ENCODE measurements around the gene GMNN.
"Not testable (repeated sequence)": the region's sequence is repeated elsewhere in the genome, so short reads cannot be mapped to it uniquely, and the experiment has no call there.

GMNN gene

DNA sequence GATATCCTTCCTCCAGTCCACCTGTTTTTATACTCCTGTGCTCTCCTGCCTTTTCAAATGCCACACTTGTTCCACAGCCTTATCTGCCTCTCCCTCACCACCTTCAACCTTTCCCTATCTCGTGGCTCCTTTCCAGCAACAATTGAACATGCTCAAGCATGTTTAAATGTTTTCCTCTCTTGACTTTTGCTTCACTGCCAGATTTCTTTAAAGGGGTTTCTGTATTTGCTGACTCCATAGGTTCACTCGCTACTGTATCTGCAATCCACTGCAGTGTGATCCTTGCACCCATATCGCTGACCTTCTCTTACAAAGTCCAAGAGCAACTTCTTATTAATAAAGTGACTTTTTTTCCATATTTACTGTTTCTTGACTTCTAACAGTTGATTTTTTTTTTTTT, 11.2 kb upstream of the GMNN start:
- no peak for FAIRE-seq

DNA sequence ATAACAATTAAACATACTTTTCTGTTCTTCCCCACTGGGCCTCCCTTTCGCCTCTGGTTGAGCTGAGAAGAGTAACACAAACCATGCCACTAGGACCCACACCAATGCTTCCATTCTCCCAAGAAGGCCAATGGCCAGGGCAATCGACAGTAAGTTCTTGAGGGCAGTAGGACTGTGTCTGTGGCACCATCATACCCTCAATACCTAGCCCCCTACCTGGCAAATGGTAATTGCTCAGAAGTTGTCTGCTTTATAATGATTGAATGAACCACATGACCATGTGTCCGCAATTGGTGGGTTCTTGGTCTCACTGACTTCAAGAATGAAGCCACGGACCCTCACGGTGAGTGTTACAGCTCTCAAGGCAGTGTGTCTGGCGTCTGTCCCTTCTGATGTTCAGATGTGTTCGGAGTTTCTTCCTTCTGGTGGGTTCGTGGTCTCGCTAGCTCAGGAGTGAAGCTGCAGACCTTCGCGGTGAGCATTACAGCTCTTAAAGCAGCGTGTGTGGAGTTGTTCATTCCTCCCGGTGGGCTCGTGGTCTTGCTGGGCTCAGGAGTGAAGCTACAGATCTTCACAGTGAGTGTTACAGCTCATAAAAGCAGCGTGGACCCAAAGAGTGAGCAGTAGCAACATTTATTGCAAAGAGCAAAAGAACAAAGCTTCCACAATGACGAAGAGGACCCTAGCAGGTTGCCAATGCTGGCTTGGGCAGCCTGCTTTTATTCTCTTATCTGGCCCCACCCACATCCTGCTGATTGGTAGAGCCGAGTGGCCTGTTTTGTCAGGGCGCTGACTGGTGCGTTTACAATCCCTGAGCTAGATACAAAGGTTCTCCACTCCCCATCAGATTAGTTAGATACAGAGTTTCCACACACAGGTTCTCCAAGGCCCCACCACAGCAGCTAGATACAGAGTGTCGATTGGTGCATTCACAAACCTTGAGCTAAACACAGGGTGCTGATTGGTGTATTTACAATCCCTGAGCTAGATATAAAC, 9.6 kb upstream of the GMNN start:
- FAIRE-seq: not testable (repeated sequence)

DNA sequence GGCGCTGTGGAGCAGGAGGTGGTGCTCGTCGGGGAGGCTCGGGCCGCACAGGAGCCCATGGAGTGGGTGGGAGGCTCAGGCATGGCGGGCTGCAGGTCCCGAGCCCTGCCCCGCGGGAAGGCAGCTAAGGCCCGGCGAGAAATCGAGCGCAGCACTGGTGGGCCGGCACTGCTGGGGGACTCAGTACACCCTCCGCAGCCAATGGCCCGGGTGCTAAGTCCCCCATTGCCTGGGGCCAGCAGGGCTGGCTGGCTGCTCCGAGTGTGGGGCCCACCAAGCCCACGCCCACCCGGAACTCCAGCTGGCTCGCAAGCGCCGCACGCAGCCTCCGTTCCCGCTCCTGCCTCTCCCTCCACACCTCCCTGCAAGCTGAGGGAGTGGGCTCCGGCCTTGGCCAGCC, 8.8 kb upstream of the GMNN start:
- FAIRE-seq: not testable (repeated sequence)

DNA sequence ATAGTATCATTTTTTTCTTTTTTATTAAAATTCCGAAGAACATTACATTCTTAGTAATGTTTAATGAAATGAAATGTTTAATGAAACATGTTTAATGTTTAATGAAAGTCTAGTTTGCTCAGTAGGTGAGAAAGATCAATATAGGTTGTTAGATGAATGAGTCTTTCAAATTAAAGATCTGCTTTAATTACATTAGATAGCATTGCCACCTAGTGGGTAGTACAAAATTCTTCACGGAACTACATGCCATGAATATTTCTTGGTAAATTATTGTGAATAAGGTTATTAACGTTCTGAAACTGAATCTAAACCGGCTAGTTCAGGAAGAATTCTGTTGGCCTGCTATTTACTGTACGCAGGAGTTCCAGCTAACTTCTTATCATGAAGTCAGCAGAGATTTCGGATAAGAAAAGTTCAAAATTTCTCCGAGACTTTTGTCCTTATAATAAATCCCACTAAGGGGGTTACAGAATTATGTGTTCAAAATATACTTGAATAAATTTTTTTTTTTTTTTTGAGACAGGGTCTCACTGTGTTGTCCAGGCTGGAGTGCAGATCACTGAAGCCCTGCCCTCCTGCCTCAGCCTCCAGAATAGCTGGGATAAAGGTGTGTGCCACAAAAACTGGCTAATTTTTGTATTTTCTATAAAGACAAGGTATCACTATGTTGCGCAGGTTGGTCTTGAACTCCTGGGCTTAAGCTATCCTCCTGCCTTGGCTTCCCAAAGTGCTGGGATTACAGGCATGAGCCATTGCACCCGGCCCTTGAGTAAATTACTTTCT, 7.9 kb upstream of the GMNN start:
- peak; percentile 70 for FAIRE-seq

DNA sequence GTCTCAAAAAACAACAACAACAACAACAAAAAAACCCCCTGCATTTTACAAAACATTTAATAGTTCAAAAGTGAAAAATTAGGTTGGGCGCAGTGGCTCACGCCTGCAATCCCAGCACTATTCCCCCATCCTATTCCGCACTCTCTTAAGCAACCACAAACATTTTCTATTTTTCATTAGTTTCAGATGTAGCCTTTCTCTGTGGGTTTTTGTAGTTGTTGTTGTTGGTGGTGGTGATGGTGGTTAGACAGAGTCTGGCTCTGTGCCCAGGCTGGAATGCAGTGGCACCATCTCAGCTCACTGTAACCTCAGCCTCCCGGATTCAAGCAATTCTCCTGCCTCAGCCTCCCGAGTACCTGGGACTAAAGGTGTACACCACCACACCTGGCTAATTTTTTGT, 6.4 kb upstream of the GMNN start:
- no peak for FAIRE-seq

DNA sequence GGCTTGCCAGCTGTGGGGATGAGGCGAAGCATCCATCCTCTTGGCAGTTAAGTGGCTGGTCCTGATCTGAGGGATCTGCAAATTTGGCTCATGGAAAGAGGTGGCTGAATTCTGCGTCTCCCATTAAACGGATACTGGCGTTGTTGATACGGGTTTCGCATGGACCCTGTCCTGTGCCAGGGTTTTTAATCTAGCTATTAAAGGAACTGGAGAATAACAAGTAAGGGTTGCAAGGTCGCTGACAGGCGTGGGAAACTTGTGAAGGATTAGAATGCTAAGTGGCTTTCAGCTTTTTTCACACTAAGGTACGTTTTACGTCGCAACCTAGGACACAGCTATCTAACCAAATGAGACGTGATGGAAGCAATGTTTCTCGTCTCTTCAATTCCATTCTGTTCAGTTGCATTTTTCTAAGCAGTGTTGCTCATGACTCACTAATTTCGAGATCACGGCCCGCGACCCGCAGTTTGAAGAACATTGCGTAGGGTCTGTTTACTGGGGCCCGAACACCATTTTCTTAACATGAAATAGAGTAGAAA, 852 bp downstream of the GMNN start:
- FAIRE-seq: no peak

DNA sequence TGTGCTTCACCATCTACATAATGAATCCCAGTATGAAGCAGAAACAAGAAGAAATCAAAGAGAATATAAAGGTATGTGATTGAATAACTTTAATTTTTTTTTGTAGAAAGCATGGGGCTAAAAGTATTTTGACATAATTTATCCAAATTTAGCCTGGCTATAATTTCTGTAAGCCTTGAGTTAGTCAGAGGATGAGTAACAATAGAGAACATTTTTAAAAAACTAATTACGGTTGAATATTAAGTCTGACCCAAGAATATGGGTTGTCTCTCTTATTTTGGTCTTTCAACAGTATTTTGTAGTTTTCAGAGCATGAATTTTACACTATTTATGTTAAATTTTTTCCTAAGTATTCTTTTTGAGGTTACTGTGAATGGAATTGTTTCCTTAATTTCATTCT, 2.5 kb downstream of the GMNN start:
- no peak for FAIRE-seq

DNA sequence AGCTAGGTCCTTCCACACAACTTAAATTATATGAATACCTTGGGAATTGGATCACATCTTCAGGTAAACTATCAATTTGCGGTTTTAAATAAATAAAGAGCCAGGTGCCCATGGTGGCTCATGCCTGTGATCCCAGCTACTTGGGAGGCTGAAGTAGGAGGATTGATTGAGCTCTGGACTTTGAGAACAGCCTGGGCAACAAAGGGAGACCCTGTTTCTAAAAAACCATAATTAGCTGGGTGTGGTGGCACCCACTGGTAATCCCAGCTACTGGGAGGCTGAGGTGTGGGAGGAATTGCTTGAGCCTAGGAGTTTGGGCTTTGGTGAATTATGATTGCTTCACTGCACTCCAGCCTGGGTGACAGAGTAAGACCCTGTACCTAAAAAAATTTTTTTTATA, 3.4 kb downstream of the GMNN start:
- FAIRE-seq: no peak

DNA sequence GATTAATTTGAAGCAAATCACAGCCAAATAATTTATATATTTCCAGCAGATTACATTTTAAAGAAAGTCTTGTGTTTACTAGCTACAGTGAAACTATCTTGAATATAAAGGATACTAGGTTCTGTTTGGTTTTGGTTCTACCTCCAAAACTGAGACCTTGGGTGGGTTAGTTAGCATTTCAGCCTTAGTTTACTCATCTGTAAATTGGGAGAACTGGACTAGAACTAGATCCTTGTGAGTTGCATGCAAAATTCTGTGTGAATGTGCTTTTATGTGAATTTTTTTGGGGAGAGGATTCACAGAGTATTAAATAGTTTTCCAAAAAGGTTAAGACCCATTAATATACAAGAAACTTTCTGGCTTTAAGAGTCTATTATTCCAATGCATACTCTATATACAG, 4.1 kb downstream of the GMNN start:
- no peak for FAIRE-seq

DNA sequence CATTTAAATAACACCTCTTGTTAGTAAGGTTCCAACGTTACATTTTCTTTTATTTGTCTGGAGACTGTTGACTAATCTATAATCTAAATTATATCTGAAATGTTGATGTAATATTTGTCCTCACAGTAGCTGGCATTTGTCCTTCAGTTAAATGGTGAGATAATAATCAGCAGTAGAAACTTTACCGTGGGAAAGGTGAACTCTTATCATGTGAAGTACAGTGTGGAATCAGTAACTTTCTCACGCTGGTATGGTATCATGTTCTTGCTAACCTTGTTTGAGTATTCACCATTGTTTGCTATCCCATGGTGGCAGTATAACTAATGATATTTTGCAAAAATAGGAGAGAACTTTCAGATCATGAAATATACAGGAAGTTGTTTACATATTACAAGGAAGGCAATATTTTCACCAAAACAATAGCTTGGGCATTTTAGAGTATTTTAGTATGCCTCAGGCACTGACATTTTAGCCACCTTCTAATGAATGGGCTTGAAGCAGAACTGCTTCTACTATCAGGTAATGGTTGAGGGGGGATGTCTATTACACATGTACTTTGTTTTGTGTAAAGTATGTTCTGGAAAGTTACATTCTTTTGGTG, 4.8 kb downstream of the GMNN start:
- FAIRE-seq: no peak

DNA sequence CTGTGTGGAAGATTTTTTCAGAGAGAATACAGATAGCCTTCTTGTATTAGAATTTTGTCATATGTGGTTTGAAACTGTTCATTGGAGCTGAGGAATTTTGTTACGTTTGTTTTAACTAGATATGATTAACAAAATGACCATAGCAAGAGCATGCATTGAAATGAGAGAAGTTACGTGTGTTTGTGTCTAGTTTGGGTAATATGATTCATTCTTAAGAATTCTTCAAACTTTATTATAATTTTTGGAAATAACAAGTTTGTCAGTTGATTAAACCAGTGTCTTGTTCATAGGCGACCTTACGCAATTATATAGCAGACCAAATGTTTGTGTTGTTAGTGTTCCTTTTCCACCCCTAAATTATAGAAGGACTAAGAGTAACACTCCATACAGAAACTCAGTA, 5.5 kb downstream of the GMNN start:
- no peak for FAIRE-seq

DNA sequence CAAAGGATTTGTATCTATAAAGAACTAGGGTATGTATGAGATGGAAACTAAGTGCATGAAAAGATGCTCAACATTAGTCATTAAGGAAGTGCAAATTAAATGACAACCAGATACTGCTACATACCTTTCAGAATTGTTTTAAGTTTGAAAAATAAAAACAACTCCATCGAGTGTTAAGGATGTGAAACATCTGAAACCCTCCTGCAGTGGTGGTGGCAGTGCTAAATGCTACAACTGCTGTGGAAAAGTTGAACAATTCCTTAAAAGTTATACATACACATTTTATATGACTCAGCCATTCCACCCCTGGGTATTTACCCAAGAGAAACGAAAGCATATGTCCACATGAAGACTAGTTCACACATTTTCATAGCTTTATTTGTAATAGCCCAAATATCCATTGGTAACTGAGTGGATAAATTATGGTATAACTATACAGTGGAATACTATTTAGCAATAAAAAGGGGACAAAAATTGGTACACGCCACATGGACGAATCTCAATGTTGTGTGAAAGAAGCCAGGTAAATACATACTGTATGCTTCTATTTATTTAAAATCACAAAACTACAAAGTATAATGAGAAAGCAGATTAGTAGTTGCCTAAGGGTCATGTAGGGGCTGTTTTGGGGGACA, 13.4 kb downstream of the GMNN start:
- FAIRE-seq: no peak

DNA sequence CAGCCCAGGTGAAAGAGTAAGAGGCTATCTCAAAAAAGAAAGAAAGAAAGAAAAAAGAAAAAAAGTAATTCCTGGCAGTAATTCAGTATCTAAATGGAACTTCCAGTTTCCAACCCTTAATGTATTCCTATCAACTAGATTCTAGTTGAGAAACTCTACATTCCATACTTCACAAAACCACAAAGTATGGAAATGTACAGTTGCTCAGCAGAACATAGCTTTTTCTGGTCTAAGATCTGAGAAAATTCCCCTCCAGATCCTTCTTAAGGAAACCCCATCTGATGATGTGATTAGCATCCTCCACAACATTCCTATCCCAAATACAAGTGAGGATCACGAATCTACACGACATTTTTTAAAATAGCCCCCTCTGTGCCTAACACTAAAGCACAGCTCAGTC, 20.4 kb downstream of the GMNN start:
- no peak for FAIRE-seq

DNA sequence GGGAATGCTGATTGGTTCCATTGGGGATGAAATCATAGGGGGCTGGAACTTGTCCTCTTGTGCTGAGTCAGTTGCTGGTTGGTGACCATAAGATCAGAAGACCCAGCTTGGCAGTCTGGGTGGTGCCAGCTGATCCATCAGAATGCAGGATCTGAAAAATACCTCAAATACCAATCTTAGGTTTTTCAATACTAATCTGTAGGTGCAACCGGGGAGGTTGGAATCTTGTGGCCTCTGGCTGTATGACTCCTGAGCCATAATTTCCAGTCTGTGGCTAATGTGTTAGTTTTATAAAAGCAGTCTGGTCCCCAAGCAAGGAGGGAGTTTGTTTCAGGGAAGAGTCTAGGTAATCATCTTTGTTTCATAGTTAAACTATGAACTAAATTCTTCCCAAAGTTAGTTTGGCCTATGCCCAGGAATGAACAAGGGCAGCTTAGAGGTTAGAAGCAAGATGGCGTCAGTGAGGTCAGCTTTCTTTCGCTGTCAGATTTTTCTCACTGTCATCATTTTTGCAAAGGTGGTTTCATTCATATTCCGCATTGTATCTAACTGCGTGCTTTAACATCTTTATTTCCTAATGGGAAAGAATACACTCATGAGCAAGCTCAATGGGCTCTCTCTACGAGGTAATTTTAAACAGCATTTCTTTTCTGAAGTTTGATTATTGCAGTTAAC, 22.0 kb downstream of the GMNN start:
- no peak for FAIRE-seq

DNA sequence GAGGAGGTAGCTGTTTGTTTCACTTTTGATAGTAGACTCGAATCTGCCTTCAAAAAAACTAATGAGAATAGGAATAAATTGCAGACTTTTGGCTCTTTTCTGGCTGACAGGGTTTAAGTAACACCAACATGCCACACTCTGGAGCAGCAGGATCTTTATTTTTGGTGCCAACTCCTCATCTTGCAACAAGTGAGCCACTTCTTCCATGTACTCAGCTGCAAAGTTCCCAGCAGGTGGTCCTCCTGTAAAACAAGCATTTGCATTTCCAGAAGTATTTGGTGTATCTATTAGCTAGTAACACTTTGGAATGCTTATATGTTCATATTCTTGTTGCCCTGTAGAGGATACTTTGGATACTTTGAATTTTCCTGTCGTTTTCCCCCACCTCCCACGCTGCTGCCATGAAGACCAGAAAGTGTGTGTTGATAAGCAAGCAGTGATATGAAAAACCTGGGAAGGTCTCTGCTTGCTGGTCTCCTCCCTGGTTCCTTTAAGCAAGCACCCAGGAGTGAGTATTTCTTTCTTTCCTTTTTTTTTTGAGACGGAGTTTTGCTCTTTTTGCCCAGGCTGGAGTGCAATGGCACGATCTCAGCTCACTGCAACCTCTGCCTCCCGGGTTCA, 23.0 kb downstream of the GMNN start:
- no peak for FAIRE-seq

DNA sequence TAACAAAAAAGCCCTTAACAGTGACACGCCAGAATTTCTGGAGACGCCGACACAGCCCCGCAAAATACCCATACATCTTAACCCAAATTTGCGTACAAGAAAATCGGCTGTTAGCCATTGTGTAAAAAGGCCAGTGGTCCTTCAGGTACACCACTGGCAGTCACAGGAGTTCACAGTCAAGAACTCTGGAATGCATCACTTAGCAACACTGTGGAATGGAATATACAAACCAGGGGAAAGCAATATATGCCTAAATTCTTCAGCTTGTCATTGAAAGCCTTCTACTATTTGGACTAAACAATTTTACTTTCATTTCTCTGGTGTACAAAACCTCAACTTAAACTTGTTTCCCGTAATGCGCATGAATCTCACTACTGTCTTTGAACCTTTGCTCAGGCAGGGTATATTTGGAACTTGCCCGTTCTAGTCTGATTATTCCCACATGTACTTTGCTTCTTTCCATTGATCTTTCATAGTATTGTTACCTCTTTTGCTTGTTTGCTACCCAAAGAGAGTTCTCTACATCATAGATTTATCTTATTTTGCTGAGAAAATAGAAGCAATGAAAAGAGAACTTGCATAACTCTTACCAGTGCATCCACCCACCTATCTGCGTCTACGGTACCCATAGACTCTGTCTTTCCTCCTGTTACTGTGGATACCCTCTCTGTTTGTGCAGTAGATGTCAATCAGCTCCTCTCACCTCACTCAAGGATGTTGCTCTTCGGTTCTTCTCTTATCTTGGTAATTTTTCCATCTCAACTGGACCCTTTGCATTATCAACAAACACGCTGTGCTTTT, 24.2 kb downstream of the GMNN start, which contains the start of gene ARMH2:
TSS of gene ARMH2 (minus strand) at position 178 of the 801 bp plus-strand sequence. CDS start at position 118, 60 bp downstream.
- FAIRE-seq: no peak

DNA sequence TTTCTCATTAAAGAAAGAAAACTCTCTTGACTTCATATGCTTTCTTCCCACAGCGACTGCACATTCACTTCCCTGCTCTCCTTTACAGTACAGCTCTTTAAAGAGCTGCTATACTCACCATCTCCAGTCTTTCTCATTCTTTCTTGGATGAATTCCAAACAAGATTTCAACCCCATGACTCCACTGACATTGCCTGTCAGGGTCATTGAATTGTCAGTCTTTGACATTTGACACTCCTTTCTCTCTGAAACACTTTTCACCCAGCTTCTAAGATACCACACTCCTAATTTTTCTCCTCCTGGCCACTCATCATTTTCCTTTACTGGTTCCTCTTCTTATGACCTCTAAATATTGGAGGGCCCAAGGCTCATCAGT, 24.8 kb downstream of the GMNN start:
- FAIRE-seq: no peak

DNA sequence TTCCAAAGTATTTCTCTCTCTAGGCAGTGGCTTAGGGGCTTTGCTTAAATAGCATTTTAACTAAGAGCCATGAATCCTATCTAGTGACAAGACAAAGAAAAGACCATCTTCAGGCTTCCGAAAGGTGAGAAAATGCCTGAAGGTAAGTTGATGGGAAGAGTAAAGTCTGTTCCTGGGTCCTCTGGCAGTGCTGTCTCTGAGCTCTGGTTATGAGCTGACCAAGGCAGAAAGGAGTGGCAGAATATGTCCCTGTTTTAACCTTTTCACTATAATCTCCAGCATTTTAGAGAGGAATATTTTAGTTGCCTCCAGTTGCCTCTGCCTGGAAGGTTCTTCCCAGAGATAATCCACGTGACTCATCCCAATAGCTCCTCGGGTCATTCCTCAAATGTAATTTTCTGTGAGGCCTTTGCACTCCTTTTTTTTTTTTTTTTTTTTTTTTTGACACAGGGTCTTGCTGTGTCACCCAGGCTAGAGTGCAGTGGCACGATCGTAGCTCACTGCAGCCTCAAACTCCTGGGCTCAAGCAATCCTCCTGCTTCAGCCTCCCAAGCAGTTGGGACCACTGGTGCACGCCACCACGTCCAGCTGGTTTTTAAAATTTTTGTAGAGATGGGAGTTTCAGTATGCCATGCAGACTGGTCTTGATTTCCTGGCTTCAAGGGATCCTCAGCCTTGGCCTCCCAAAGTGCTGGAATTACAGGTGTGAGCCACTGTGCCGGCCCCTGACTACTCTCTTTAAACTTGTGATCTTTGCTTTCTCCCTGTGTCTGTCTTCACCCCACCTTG, 27.7 kb downstream of the GMNN start:
- no peak for FAIRE-seq

DNA sequence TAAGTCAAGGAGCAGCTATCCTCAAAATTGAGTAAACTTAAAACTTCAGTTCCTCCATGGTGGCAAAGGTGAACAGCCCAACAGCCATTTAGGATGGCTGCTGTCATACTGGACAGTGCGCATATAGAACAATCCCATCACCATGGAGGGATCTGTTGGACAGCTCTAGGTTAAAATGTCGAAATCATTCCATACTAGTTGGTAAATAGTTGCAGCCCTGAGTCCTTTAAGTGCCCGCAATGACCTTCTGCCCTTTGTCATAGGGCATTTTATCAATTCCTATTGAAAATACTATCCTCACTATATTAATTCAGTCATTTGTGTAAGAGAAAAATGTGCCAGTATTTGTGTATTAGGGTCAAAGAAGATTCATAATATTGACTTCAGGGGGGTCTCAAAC, 32.8 kb downstream of the GMNN start:
- no peak for FAIRE-seq

DNA sequence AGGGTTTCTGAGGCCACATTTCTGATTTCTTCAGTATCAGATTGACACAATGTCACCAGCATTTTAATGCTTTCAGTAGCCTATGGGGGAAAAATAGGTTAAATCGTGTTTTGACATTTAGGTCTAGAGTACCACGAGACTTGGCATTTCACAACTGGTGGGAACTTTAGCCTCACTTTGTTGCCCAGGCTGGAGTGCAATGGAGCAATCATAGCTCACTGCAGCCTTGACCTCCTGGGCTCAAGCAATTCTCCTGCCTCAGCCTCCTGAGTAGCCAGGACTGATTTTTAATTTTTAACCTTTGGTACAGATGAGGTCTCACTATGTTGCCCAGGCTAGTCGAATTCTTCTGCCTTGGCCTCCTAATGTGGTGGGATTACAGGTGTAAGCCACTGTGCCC, 35.0 kb downstream of the GMNN start:
- FAIRE-seq: no peak

Data from G401.6 (cell line).